Sigmoid colon (tissue), 4 donors: ENCODE data around the gene UCN2.

ENCODE experiments used
- CTCF ChIP-seq, 4 experiments: fragments of 450-650 bp in 3 of 4; fragments of 200-600 bp in 1 of 4; IDR thresholded peaks; one replicate each; pipeline ENCODE4 v1.5.1; 2016 to 2019; ENCODE audit warnings: antibody characterized with exemption in 4 of 4, mild to moderate bottlenecking in 3 of 4, moderate library complexity in 2 of 4
- EP300 ChIP-seq, 4 donors: sonication (generic); formaldehyde crosslinking; IDR thresholded peaks; one replicate each; pipeline ENCODE4 v1.6.1; 2017; ENCODE audit warnings: antibody characterized with exemption in 4 of 4
- POLR2A ChIP-seq, 2 donors: fragments of 450-650 bp; IDR thresholded peaks; one replicate each; pipeline ENCODE4 v1.6.1; 2016; ENCODE audit warnings: antibody characterized with exemption in 2 of 2, mild to moderate bottlenecking in 2 of 2, moderate library complexity in 2 of 2
- POLR2AphosphoS5 ChIP-seq, 4 donors: sonication (generic); formaldehyde crosslinking; IDR thresholded peaks; one replicate each; pipeline ENCODE4 v1.6.1; 2017; ENCODE audit warnings: antibody characterized with exemption in 4 of 4

GRCh38 chr3:48538451-48538850 is 25.1 kb downstream of the UCN2 start:
- no peak for TF ChIP-seq CTCF (IDR thresholded peaks at IDR 0.05)
- no peak for TF ChIP-seq POLR2A (IDR thresholded peaks at IDR 0.05)
- no peak for TF ChIP-seq POLR2AphosphoS5 (IDR thresholded peaks at IDR 0.05)
- no peak for TF ChIP-seq EP300 (IDR thresholded peaks at IDR 0.05)
